Activated gamma-delta T cell treated with anti-CD3 and anti-CD28 coated beads, Interleukin-2, amount 50 U/mL, for 16 hours (primary cell): ENCODE results near the gene ADAMTS14.
"Not testable (repeated sequence)": the region's sequence is repeated elsewhere in the genome, so short reads cannot be mapped to it uniquely, and the experiment has no call there.

ENCODE experiments used
- DNase-seq: peaks from one replicate; pipeline ENCODE4 v3.0.0-alpha.2; 2020; ENCODE audit warnings: low read depth

Gene ADAMTS14

DNA sequence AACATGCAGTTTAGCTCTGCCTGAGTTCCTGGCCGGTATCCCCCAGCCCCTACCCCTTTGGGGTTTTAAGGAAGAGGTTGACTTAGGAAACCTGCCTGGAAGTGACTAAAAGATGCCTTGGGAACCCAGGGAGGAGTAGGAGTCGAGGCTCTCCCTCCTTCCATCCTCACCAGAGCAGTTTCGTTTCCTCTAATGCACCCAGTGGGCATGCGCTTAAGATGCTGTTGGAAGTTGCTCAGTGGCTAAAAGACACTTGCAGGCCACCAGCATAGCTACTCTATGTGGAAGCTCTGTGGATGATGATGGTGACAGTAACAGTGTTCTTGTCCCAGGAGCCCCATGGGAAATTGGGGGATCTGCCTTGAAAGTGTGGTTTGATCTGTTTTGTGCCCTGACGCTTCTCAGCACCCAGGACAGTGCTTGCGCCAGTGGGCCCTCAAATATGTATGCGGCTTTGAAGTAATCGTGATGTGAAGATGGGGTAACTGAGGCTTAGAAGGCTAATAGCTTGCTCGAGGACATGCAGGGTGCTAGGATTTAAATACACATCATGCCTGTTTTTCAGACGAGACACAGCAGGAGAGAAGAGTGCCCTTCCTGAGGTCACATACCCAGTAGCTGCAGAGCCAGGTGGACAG lies 80.8 kb downstream of the ADAMTS14 start:
- DNase-seq, result no peak

DNA sequence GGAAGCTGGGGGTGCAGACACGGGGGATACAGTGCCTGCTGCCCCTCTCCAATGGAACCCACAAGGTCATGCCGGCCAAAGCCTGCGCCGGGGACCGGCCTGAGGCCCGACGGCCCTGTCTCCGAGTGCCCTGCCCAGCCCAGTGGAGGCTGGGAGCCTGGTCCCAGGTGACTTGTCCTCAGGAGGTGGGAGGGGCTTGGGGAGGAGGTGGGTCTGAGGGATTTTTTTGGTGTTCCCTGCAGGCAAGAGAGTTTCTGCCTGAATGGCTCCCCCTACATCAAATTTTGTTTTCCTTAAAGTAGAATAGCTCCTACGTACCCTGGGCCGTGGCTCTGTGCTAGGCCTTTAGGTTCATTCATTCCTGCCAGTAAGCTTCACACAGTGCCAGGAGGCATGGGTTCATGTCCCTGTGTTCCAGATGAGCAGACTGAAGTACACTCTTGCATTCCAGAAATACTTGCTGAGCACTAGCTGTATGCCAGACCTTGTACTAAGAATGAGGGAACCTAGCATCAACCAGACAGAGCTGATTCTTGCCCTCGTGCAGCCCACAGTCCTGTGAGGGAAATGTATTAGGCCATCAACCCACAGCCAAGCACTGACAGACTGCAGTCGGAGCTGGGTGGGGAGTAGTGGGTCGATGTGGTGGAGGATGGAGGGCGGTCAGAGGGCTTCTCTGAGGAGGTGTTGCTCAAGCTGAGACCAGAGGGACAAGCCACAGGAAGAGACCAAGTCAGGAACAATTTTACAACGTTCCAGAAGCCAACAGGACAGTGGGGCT lies 81.7 kb downstream of the ADAMTS14 start:
- DNase-seq, result no peak

DNA sequence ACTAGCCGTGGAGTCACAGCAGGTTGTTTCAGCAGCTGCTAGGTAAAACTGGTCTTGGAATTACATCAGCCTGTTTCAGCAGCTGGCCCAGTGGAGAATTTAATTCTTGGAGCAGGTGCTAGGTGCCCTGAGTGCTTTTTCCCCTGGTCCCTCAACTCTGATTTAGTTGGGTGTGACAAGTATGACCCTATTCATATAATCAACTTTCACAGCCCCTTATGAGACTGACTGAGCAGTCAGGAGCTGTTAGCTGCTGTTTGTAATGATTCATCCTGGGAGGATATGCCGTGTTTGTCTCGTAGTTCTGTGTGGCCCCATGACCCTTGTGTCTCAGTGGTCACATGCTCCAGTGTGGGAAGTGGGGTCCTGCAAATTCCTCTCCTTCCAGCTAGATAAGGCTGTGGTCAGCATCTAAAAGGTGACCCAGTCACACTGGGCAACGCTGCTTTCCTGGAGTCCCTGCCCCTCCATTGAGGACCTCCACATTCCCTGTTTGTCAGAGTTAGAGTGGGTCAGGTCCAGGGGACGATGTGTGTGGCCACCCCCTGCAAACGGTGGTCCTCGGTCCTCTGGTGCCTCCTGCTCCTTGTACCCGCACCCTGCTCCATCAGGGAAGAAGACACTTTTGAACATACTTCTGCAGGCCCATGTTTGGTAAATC lies 84.5 kb downstream of the ADAMTS14 start:
- no peak for DNase-seq

- no peak for DNase-seq
These were observed 85.5 kb downstream of the ADAMTS14 start for GRCh38 chr10:70757856-70758255.

GRCh38 chr10:70758757-70759514 lies 86.6 kb downstream of the ADAMTS14 start:
- DNase-seq, result peak; percentile 55

DNA sequence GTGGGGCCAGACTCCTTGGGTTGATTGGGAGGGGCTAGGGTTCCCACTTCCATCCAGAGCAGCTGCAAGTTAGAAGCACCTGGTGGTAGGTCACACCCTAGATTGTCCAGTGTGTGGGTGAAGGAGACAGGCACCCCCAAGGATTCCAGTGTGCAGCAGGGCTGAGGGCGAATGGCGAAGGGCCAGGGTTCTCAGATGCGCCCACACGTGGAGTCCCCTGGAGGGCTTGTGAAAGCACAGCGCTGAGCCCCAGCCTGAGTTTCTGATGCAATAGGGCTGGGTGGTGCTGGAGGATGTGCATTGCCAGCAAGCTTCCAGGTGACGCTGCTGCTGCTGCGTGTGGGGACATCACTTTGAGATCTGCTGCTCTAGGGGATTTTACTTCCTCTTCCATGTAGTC lies 87.5 kb downstream of the ADAMTS14 start:
- no peak for DNase-seq

DNA sequence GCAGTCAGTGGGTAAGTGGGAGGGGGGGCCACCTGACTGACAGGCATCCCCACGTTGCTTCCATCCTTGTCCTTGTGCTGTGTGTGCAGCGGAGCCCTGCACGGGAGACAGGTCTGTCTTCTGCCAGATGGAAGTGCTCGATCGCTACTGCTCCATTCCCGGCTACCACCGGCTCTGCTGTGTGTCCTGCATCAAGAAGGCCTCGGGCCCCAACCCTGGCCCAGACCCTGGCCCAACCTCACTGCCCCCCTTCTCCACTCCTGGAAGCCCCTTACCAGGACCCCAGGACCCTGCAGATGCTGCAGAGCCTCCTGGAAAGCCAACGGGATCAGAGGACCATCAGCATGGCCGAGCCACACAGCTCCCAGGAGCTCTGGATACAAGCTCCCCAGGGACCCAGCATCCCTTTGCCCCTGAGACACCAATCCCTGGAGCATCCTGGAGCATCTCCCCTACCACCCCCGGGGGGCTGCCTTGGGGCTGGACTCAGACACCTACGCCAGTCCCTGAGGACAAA lies 88.0 kb downstream of the ADAMTS14 start:
- DNase-seq, result no peak

DNA sequence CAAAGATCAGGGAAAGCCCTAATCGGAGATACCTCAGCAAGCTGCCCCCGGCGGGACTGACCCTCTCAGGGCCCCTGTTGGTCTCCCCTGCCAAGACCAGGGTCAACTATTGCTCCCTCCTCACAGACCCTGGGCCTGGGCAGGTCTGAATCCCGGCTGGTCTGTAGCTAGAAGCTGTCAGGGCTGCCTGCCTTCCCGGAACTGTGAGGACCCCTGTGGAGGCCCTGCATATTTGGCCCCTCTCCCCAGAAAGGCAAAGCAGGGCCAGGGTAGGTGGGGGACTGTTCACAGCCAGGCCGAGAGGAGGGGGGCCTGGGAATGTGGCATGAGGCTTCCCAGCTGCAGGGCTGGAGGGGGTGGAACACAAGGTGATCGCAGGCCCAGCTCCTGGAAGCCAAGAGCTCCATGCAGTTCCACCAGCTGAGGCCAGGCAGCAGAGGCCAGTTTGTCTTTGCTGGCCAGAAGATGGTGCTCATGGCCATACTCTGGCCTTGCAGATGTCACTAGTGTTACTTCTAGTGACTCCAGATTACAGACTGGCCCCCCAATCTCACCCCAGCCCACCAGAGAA lies 88.8 kb downstream of the ADAMTS14 start:
- no peak for DNase-seq

GRCh38 chr10:70761727-70762350 lies 89.5 kb downstream of the ADAMTS14 start:
- DNase-seq, result no peak

GRCh38 chr10:70762441-70763175 lies 90.3 kb downstream of the ADAMTS14 start:
- no peak for DNase-seq

DNA sequence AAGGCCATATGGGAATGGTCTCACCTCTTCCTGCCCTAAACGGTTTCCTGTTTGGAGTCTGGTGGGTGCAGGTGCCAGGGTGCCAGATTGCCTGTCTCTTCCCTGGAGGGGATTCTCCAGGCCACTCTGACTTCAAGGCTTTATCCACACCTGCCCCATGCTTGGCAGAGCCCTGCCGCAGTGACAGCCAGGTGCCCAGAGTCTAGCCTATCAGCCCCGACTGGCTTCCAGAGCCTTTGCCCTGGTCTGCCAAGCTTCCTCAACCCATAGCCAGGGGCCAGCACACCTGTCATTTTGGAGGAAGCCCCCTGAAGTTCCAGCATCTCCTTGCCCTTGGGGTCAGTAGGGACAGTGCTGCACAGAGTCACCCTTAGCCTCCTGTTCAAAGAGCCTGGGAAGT lies 91.3 kb downstream of the ADAMTS14 start:
- no peak for DNase-seq

DNA sequence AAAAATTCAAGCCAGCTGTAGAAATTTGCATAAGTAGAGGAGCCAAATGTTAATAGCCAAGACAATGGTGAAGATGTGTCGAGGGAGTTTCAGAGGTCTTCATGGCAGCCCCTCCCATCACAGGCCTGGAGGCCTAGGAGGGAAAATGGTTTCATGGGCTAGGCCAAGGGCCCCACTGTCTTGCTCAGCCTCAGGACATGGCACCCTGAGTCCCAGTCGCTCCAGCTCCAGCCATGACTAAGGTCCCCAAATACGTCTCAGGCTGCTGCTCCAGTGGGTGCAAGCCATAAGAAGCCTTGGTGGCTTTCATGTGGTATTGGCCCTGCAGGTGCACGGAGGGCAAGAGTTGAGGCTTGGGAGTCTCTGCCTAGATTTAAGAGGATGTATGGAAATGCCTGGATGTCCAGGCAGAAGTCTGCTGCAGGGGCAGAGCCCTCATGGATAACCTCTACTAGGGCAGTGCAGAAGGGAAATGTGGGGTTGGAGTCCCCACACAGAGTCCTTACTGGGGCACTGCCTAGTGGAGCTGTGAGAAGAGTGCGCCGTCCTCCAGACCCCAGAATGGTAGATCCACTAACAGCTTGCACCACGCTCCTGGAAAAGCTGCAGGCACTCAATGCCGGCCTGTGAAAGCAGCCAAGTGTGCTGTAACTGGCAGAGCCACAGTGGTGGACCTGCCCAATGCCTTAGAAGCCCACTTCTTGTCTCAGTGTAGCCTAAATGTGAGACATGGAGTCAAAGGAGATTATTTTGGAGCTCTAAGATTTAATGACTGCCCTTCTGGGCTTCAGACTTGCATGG lies 93.7 kb downstream of the ADAMTS14 start:
- no peak for DNase-seq

- DNase-seq, result not testable (repeated sequence)
These were observed 95.8 kb downstream of the ADAMTS14 start for GRCh38 chr10:70768026-70768685.

- no peak for DNase-seq
These were observed 96.8 kb downstream of the ADAMTS14 start for GRCh38 chr10:70769121-70769520.

GRCh38 chr10:70770001-70770400 lies 97.7 kb downstream of the ADAMTS14 start:
- no peak for DNase-seq

GRCh38 chr10:70770516-70770915 lies 98.2 kb downstream of the ADAMTS14 start:
- not testable (repeated sequence) for DNase-seq

DNA sequence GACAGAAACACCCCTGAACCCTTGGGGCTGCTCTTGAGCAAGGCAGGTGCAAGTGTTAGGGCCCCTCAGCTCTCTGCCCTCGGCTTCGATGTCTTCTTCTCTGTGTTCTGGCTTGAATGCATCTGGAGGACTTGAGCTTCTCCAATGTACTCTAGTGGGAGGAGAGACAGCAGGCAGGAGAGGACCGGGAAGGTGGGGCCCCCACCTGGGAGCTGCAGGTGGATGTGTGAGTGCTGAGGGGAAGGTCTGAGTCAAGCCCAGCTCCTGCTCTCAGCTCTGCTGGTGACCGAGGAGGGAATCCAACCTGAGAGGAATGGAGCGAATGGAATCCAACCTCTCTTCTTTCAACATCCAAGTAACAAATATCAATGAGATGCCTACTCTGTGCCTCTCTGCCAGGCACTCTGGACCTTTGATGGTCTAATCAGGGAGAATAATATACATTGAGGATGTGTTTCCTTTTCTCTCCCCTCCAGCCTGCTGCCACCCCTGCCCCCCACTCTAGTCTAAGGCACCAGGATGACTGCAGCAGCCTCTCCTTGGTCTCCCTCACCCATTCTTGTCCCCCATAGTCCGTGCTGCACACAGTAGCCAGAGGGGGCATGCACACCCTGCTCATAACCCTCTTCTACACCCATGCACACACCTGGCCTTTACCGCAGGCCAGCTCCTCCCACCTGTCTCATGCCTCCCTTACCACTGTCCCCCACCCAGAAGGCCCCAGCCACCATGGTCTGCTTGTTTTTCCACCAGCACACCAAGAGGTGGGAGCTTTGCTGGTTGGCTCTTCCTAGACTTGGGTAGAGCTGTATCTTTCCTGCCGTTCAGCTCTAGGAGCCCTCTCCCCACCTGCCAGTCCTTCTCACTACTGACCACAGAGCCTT lies 99.2 kb downstream of the ADAMTS14 start:
- DNase-seq, result no peak

GRCh38 chr10:70772627-70773026 lies 100.3 kb downstream of the ADAMTS14 start:
- DNase-seq, result no peak
